Endodermal cell (in vitro differentiated cells): ENCODE data around the gene RND3. TPM values are rescaled to one million over a fixed set of nuclear protein-coding genes. Genes with fewer than 3 reads are reported as not detected.

ENCODE experiments used
- DNase-seq: peaks from one replicate; pipeline ENCODE4 v3.0.0-alpha.2; 2017
- H3K27ac ChIP-seq: 2 replicates; pipeline ENCODE4 v1.5.1; 2013; ENCODE audit warnings: mild to moderate bottlenecking, low read depth, low read length, moderate library complexity
- H3K27me3 ChIP-seq: 2 replicates; pipeline ENCODE4 v1.6.1; 2013; ENCODE audit warnings: mild to moderate bottlenecking, low read length, moderate library complexity; ENCODE audit not compliant: insufficient read depth, control insufficient read depth, poor library complexity, severe bottlenecking
- H3K36me3 ChIP-seq: 2 replicates; pipeline ENCODE4 v1.7.0; 2013; ENCODE audit warnings: mild to moderate bottlenecking, low read length, moderate library complexity; ENCODE audit not compliant: control insufficient read depth, insufficient read depth
- H3K4me1 ChIP-seq: one replicate; pipeline ENCODE4 v1.7.0; 2013; ENCODE audit warnings: low read length; ENCODE audit not compliant: control insufficient read depth, insufficient read depth
- H3K4me3 ChIP-seq: 2 replicates; pipeline ENCODE4 v1.5.1; 2013; ENCODE audit warnings: mild to moderate bottlenecking, low read length, moderate library complexity
- H3K9ac ChIP-seq: 2 replicates; pipeline ENCODE4 v1.6.1; 2013; ENCODE audit warnings: mild to moderate bottlenecking, low read length, moderate library complexity; ENCODE audit not compliant: poor library complexity, severe bottlenecking; ENCODE audit errors: extremely low read depth
- H3K9me3 ChIP-seq: 2 replicates; pipeline ENCODE4 v1.6.1; 2013; ENCODE audit warnings: mild to moderate bottlenecking, low read length, moderate library complexity; ENCODE audit not compliant: control insufficient read depth
- H3K27ac Mint-ChIP-seq: 2 replicates; pipeline ENCODE4 v1.8.0; 2020; ENCODE audit warnings: mixed read lengths
- H3K27me3 Mint-ChIP-seq: 2 replicates; pipeline ENCODE4 v1.8.0; 2021; ENCODE audit warnings: mild to moderate bottlenecking, mixed read lengths; ENCODE audit not compliant: insufficient read depth
- H3K36me3 Mint-ChIP-seq: 2 replicates; pipeline ENCODE4 v1.8.0; 2020; ENCODE audit warnings: low read depth, mixed read lengths
- H3K4me1 Mint-ChIP-seq: 2 replicates; pipeline ENCODE4 v1.8.0; 2020; ENCODE audit warnings: mixed read lengths
- H3K4me3 Mint-ChIP-seq: 2 replicates; pipeline ENCODE4 v1.8.0; 2020; ENCODE audit warnings: mild to moderate bottlenecking, moderate library complexity, mixed read lengths
- H3K9me3 Mint-ChIP-seq: 2 replicates; pipeline ENCODE4 v1.8.0; 2020; ENCODE audit warnings: mild to moderate bottlenecking, mixed read lengths
- CTCF ChIP-seq: fragments of 200-600 bp; sonication (generic); conservative IDR thresholded peaks from 2 replicates; pipeline ENCODE4 v1.5.0; 2021; ENCODE audit warnings: antibody characterized with exemption, mild to moderate bottlenecking
- WGBS, 2 experiments: methylation state at CpG; one replicate each; pipeline versions ENCODE4 v1.1.5 to v1.1.7; 2013; ENCODE audit warnings: missing lambda C conversion rate in 2 of 2, mixed read lengths in 1 of 2; ENCODE audit not compliant: insufficient coverage in 1 of 2, insufficient read length in 1 of 2; 5-methylcytosine and 5-hydroxymethylcytosine counted together
- total RNA-seq, 2 donors: library from RNA; stranded (reverse); fragmentation: NEBNext Ultra II Directional in 1 of 2; extraction: Animal tissue kit (Norgen Biotek cat#: 25700) in 1 of 2; gene quantifications; 2 replicates in 1 of 2; 3 replicates in 1 of 2; pipeline ENCODE4 v1.2.1, GENCODE V29; 2021

Gene RND3
- total RNA-seq, 2 donors from 2014 or later: 1.3 to 7.8 TPM

GRCh38 chr2:150471813-150472510 is 15.5 kb downstream of the RND3 start:
- H3K27ac ChIP-seq: no peak overlapping the region
- H3K4me3 ChIP-seq: no peak overlapping the region
- Mint-ChIP-seq H3K9me3 (no peaks in the 10 kb centered on the region), H3K36me3 (peaks cover 7% of the 10 kb centered on the region), H3K27ac (no peak overlapping the region), H3K4me1 (peaks cover 18% of the 10 kb centered on the region), H3K27me3 (no peaks in the 10 kb centered on the region), H3K4me3 (no peak overlapping the region)
- no peaks in the 10 kb centered on the region for H3K27me3 ChIP-seq
- H3K9ac ChIP-seq: no peak overlapping the region
- no peak for TF ChIP-seq CTCF
- no peaks in the 10 kb centered on the region for H3K36me3 ChIP-seq
- no peaks in the 10 kb centered on the region for H3K4me1 ChIP-seq
- H3K9me3 ChIP-seq: no peaks in the 10 kb centered on the region
- 92 to 100% methylated on average over 1 to 3 of the region's 3 CpGs for WGBS, 2 experiments
- DNase-seq: no peak

- no peak overlapping the region for H3K4me3 Mint-ChIP-seq
- no peaks in the 10 kb centered on the region for H3K27me3 Mint-ChIP-seq
- Histone ChIP-seq H3K9me3 (no peaks in the 10 kb centered on the region), H3K4me3 (no peak overlapping the region), H3K9ac (no peak overlapping the region), H3K27me3 (no peaks in the 10 kb centered on the region), H3K27ac (peak overlapping the region; percentile 20), H3K4me1 (no peaks in the 10 kb centered on the region), H3K36me3 (no peaks in the 10 kb centered on the region)
- H3K36me3 Mint-ChIP-seq: peaks cover 7% of the 10 kb centered on the region
- 89 to 93% methylated on average over 4 to 5 of the region's 5 CpGs for WGBS, 2 experiments
- peak; percentile 59 for DNase-seq
- TF ChIP-seq CTCF: no peak
- H3K27ac Mint-ChIP-seq: no peak overlapping the region
- no peaks in the 10 kb centered on the region for H3K9me3 Mint-ChIP-seq
- peaks cover 18% of the 10 kb centered on the region for H3K4me1 Mint-ChIP-seq
Observed at GRCh38 chr2:150470435-150470834, 17.0 kb downstream of the RND3 start.

GRCh38 chr2:150469706-150470274 is 17.7 kb downstream of the RND3 start:
- Mint-ChIP-seq H3K9me3 (no peaks in the 10 kb centered on the region), H3K27ac (no peak overlapping the region), H3K27me3 (peaks cover 2% of the 10 kb centered on the region), H3K4me3 (no peak overlapping the region), H3K36me3 (peaks cover 7% of the 10 kb centered on the region), H3K4me1 (peaks cover 18% of the 10 kb centered on the region)
- no peak for TF ChIP-seq CTCF
- Histone ChIP-seq H3K9me3 (no peaks in the 10 kb centered on the region), H3K9ac (no peak overlapping the region), H3K36me3 (no peaks in the 10 kb centered on the region), H3K4me3 (no peak overlapping the region), H3K4me1 (no peaks in the 10 kb centered on the region), H3K27me3 (no peaks in the 10 kb centered on the region), H3K27ac (no peak overlapping the region)
- DNase-seq: no peak
- WGBS, 2 experiments: 78 to 92% methylated on average over 13 to 14 of the region's 14 CpGs
